NCI-H1436 (cell line): ENCODE results near the gene FLRT3.

ENCODE experiments used
- DNase-seq: peaks from one replicate; lab custom pipeline; 2025; lab: John Stamatoyannopoulos, UW

Gene FLRT3

DNA sequence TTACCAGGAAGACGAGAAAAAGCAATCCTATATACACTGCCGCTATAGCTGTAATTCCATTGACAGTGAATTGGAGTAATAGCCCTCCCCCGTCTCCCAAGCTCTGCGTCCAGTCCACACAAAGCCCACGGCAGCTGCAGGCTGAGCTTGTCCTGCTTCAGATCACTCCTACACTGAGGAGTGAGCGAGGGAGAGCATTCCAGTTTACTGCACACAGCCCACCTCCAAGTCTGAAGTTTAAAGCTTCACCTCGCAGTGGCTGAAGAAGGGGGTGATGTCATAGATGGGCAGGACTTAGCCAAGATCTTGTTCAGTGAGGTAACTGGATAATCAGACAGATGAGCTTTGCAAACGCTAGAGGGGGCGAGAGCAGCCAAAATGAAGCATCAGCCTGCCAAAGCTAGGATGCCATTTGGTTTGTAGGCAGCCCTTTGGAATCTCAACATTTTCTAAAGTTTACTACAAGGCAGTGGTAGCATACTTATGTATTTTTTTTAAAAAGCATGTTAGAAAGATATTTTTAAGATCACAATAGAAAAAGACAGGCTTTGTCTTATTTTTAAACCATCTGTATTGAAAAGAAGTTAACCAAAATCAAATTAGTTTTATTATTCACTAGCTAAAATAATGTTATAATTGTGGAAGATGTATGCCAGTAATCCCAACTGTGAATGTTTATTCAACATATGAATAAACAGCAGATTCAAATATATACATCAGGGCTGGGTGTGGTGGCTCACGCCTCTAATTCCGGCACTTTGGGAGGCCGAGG, at the start of gene FLRT3:
Gene FLRT3 (minus strand): TSS at position 213 of the 772 bp plus-strand sequence. CDS start 10,106 bp downstream, outside the sequence.
- DNase-seq = peak; percentile 86

DNA sequence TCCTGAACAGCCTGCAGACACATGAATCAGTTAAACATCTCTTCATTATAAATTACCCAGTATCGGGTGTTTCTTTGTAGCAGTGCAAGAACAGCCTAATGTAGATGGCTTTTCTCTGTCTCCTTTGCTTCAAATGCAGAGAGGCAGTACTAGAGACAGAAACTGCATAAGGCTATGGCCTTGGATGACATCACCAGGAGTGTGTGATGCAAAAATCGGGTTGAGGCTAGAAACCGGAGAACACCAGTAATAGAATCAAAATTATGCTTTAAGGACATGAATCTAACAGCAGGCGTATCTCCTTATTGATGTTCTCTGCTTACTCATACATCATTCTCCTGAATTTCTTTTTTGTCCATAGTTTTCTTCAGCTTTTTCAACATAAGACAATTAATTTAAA, 49.3 kb upstream of the FLRT3 start:
- DNase-seq = no peak

DNA sequence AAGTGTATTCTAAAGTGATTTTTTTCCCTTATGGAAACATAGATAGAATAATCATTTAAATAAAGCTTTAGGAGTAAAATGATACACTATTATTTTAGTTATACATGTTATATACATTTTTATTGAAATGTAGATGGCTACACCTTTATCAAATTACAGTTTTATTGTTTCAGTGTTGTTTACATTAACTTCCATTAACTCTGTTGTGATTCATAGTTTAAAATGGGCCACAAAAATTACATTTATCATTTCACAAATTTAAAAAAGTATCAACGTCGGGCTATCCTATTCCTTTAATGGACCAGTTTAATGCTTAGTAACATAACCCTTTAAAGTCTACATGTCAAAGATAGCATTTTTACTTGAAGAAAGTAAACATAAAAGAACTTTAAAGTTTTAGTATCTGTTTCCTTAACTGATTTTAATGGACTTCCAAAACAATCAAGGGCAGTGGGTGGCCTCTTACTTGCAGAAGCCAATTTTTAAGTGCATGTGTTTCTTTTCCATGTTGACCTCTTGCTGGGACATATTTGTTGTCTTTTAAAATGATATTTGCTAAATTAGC, 47.8 kb upstream of the FLRT3 start:
- no peak for DNase-seq

DNA sequence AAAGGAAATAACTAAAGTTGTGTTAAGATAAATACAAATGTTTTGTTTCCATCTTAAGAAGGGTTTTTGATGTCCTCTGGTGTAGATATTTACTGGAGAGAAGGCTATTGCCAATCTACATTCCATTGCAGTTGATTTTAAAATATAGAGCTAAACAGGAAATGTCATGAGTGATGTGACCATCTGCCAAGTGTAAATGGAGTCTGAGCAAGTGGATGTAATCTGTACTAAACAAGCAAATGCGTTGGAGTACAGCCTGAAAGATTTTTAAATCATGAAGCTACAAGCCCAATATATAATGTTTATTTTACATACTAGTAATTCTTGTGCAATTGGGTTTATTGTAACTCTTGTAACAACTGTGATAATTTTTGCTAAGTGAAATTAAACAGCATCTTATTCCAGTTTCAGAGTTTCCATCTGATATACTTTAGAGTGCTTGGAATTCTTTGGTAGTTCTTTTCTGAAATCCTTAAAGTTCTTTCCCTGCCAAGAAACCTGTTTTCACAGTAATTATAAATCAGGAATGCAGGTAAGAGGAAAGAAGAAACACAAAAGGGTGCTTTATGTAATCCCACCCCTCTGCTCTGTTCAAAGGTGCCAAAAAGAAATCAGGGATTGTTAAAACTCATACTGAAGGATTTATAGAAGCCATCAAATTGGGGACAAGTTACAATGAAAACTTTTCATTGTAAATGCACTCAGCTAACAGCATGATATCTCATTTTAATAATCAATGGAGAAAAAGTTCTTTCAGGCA, 47.2 kb upstream of the FLRT3 start:
- no peak for DNase-seq

DNA sequence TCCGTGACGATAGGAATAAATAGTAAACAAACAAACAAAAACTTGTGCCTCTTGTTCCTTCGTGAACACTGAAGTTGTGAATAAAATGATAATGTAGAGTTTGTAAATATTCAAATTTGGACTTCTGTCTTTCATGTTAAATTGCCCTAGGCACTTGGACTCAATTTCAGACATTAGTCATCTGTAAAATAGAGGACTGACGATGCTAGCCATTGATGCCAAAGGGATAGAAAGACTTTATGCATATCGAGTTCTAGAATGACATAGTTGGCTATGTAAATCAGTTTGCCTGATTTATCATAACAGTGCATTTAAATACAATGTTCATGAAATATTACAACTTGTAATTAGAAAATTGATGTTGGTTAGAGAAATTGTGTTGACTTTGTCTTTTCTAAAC, 45.9 kb upstream of the FLRT3 start:
- DNase-seq = no peak

DNA sequence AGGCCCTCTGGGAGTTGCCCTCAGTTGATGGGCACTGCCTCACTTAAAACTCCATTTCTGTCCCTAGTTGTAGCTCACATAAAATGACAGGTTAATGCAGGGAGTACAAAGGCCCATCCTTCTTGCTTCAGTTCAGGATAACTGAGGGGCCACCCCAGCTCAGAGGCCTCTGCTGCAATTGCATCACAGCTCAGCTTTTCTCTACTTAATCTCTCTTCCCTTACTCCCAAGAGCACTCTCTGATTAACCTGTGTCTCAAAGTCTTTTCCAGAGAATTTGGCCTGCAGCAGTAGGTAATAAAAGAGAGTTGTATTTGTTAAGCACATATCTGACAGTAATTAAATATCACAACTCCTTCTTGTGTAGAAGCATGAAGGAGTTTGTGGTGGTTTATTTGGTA, 40.9 kb upstream of the FLRT3 start:
- no peak for DNase-seq

DNA sequence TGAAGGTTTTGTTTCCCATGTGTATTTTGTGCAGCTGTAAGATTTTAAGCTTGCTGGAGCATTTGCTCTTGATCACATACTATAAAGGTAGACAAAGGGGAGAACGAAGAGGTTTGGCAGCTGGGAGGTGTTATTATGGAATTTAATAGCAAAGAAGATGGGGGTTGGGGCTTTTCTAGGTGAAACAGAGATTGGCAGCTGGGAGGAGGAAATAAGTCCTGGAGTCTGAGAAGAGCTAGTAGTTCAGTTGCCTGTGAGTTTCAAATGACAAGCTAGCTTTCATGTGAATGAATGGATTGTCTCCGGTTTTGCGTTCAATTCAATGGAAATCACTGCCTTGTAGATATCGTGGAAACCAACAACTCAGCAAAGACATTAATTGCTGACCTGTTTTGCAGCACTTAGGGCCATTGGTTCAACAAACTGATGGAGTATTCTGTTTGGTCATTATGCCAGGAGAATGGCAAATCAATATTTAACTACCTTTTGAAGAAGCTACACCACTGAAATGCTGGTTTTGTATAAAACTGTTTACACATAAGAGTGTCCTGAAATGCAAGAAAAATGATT, 38.1 kb upstream of the FLRT3 start:
- peak; percentile 51 for DNase-seq

DNA sequence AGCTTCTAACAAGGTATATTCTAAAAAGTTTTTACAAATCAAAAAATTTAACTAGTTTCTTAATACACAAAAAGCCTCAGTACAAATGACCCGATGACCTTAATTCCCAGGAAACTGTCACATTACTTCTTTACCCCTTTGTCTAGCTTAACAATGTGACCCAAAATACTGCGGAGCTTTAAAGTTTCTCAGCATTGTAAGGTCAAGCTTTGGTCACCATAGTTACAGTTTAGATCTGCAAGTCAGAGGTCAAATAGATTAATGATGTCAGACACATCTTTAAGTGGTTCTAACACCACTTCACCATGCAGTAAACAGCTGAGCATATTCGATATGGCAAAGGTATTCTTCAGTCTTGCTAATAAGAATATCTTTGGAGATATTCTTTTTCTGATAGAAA, 36.8 kb upstream of the FLRT3 start:
- DNase-seq = no peak

DNA sequence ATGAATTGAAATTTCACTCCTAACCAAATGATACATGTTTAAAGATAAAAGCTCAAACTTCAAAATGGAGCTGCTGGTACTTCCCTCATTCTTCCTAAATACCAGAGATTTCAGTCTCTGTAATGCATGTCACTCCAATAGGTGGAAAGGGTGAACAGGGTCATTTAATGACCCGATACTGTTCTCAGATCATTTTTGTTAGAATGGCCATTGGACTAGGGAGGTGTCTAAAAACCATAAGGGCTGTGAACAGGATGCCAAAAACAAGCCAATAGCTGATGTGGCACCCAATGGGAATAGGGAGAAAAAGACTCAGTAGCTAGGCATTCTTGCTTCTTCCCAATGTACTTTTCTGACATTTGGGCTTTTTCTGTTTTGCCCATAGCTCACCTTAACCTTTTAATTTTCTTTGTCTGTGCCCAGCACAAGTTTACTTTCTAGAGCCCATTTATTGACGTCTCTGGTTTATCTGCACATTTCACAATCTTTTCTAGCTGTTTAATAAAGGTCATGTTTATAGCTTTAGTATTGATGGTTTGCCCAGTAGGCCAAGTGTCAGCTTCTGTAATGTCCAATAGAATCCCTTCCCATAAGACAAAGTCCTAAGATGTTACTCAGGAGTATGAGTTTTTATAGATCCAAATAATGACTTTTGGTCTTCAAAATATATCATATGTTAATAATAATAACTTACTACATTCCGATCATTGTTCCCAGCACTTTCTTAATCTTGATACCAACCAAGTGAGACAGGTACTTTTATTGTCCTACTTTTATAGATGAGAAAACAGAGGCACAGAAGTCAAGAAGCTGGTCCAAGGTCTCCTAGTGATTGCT, 24.3 kb upstream of the FLRT3 start:
- no peak for DNase-seq

DNA sequence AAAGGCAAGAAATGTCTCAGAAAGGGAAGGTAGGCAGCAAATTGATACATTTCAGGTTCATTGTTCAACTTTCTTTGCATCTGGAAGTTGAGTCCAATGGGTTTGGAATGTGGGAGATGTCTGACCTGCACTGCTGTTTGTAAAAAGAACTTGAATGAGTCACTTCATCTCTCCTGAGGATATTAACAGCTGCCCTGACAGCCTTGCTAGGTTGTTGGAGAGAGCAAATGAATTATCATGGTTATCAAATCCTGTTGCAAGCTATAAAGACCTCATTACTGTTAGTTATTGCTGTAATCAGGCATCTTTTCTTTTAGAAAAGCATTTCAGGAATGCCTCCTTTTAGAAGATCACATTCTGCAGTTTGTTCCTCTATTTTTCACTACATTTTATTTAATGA, 23.0 kb upstream of the FLRT3 start:
- DNase-seq = no peak

DNA sequence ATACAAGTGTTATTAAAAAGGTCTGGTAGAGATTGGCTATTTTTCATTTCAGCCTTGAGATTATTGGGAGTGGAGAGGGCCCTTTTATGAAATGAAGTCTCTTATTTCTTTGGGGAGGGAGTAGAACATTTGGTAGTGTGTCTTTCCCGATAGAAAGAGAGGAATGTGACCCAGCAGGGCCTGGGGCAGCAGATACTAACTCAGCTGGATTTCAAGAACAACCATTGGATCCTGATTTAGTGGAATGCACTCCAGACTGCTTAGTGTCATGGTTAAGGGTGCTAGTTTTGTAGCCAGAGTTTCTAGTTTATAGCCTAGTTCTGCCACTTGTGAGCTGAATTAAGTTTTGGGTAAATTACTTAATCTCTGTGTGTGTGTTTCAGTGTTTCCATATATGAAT, 18.4 kb upstream of the FLRT3 start:
- no peak for DNase-seq

DNA sequence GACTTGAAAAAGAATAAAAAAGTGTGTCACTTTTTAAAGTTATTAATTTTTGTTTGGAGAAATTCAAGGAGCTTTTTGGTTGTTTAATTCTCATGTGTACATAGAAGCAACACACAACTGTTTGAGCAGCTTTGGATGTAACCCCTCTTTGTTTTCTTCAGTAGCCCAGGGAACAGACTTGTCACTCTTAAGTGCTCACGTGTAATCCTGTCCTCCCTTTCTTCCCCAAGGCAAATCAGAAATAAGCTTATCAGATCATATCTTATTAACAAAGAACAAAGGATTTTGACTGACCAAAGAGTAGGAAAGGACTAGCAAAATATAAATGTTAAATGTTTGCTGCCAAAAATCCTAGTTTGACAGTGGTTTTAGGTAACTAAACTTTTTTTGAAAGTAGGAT, 7.3 kb upstream of the FLRT3 start:
- DNase-seq = no peak

DNA sequence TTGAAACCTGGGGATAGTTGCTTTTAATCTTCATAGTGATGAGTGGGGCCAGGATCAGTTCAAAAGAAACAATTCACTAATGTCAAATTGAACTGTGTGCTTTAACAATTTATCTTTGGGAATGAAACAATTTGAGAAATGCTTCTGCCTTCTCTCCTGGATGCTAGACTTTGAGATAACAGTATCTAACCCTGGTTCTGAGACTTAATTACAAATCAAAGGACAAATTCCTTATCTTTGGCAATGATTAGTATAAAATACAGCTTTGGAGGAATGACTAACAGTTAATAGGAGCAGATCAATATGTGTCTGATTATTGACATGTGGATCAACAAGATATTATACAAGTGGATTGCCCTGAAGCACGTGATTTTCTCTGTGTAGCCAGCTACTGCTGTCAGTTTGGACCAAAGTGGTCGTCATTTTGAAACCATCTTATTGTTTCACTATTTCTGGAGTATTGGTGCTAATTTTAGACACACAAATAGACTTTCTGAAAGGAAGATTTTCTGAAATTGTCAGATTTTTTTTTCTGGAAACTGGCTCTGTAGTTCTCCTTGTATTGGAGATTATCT, 6.2 kb upstream of the FLRT3 start:
- DNase-seq = no peak

DNA sequence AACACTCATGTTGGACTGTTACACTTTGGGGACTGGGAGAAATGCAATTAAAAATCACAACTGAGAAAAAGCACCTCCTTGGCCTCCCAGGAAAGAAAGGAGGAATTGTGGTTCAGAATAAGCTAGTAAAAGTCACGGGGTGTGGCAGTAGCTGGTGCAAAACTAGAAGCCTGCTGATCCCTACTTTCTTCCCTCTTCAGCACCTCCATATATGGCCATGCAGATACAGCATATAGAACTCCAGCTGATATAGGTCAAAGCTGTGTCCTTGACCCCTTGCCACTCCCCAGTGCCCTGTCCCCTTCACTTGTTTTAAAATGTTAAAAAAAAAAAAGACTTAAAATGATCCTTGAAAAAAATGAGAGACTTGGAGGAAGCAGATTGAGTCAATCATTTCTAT, 5.5 kb upstream of the FLRT3 start:
- no peak for DNase-seq

DNA sequence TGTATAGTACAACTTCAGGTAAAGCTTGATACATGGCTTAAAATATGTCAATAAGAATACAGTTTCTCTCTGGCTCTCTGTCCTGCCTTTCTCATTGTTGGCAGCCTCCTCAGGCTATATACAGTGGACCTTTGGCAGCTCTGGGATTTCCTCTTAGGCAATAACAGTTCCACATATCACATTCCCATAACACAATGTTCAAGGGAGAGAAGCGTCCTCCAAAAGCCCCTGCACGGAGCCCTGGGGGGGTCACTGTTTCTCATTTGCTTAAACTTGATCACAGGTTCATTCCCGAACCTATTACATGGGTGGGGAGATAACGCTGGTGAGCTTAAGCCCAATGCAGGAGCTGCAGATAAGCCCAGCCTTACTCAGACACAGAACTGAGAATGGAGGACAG, 4.4 kb upstream of the FLRT3 start:
- no peak for DNase-seq

DNA sequence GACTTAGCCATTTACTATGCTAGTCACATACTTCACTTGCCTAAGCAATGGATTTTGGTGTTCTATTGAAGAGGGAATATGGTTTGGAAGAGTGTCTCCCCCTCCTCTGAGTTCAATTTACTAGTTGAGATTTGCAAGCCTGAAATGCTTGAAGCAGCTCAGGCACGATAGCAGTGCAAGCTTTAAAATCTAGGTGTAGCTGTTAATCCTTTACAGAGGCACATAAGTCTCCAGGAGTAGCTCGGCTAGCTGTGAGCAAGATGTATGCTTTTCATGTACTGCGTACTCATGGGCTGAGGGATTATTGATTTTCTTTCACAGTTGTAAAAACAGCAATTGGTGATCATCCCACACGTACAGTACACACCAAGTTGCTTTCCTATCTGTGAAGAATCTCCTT, 726 bp downstream of the FLRT3 start:
- peak; percentile 2 for DNase-seq

DNA sequence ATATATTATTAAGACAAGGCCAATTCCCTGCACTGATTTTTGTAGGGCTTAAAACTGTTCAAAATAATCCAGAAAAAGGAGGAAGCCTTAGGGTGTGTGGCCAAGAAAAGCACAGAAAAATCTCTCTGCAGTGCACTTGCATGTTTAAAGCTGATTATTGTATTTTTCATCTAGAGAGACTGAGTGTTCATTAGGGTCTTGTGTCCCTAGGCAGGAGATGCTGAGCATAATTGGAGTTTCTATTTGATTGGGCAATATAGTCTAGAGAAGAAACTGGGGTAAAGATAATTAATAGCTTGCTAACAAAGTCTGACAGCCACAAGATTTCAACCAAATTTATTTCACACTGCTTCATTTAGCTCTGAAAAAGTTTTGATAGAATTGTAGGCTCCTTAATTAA, 2.4 kb downstream of the FLRT3 start:
- no peak for DNase-seq

DNA sequence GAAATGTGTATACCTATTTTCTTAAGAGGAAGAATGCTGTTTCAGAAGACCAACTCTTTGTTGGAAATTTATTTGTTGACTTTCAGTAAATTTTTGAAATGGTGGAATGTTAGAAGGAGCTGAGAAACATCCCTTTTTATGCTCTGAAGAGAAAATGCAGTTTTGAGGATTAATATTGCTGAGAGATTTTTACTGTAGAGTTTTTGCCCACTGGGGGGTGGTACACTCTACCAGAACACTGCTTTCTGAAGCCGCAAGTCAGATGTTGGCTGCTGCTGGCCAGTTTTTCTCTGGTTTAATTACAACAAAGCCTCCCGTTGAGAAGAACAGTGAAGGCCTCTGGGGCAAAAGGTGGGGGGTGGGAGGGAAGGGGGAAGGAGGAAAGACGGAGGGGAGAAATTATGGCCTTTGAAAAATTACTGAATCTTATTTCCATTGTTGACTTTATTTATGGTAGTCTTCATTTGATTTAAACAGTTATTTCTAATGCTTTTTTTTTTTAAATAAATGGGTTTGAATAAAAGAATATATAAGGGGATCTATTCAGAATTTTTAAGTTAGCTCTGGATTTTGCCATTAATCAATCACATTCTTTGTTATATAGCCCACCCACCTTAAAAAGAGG, 3.0 kb downstream of the FLRT3 start:
- DNase-seq = peak; percentile 37

DNA sequence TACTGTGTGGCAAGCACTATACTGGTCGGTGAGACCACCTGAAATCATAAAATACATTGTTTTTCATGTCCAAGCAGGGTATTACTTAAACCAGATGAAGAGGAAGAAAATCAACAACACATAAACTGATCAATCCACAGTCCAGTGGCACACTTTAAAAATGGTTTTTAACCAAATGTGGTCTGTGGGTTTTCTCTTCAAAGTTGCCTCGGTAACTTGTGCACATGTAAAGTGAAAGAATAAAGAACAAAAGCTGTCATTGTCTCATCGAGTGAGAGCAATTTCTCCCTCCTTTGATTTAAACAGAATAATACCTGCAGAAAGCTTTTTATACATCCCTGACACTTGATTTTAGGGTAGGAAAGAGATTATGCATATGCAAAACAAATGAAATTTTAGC, 3.7 kb downstream of the FLRT3 start:
- no peak for DNase-seq

DNA sequence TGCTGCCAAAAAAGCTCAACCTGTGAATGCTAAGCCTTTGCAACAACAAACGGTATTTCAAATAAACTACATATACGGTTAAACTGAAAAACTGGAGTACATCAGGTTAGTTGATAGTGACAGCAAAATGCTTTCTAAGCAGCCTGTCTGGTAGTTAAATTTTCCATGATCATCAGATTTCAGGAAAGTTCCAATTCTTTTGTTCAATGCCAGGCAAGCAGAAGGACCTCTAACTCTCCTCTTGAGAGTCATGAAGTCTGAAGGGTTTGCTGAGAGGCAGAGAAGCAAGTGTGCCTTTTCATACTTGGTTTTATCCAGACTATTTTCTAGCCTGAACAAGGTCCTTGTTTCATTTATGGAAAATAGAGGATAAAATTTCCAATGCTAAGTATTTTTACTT, 4.5 kb downstream of the FLRT3 start:
- DNase-seq = no peak

DNA sequence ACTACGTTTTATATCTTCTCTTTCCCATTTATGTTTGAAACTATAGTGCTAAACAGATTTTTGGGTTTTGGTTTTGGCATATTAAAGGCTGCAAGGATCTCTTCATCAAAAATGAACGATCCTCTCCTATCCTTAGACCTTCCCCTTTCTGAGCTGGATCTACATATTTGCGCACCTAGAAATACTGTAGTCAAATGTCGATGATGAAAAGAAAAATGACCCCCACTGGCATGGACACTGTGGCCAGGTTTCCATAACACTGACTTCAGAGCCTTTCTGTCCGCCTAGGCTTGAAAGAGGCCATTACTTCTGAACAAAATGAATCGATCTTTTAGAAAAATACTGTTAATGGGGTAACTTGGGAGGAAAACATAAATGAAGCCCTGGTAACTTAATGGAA, 5.8 kb downstream of the FLRT3 start:
- DNase-seq = no peak
